Fibroblast of mammary gland (primary cell): ENCODE results near the gene PRSS33.

Source experiments
- DNase-seq: peaks from one replicate; pipeline ENCODE4 v3.0.0-alpha.2; 2010; ENCODE audit warnings: low read depth
- H3K4me3 ChIP-seq: 2 replicates; pipeline ENCODE4 v1.5.1; 2011; ENCODE audit warnings: low read depth, mild to moderate bottlenecking, low read length, moderate library complexity; ENCODE audit not compliant: control insufficient read depth
- TF ChIP-seq, protein P1 (sequence below): conservative IDR thresholded peaks from 2 replicates; pipeline ENCODE4 v1.5.1; 2011; ENCODE audit warnings: low read depth, low read length, inconsistent platforms; ENCODE audit not compliant: control insufficient read depth, insufficient read depth

PRSS33 gene

DNA sequence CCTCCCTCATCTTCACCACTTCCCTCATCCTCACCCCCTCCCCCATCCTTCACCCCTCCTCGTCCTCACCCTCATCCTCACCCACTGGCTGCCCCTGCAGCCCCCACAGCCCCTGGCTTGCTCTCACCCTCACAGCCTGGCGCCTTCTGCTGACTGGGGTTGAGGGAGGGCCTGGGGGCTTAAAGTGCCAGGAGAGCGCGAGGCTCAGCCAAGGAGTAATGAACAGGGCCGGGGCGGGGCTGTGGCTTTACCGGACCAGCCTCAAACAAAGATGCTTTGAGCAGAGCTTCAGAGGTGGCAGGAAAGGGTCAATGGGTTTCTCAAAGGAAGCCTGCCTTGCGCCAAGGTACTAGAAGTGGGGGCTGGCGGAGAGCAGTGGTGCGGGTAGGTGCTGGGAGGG lies at the start of gene PRSS33:
PRSS33 (minus strand) TSS at position 155 of the 400 bp plus-strand sequence. CDS start 1,013 bp downstream, outside the sequence.
- TF ChIP-seq, protein P1, sequence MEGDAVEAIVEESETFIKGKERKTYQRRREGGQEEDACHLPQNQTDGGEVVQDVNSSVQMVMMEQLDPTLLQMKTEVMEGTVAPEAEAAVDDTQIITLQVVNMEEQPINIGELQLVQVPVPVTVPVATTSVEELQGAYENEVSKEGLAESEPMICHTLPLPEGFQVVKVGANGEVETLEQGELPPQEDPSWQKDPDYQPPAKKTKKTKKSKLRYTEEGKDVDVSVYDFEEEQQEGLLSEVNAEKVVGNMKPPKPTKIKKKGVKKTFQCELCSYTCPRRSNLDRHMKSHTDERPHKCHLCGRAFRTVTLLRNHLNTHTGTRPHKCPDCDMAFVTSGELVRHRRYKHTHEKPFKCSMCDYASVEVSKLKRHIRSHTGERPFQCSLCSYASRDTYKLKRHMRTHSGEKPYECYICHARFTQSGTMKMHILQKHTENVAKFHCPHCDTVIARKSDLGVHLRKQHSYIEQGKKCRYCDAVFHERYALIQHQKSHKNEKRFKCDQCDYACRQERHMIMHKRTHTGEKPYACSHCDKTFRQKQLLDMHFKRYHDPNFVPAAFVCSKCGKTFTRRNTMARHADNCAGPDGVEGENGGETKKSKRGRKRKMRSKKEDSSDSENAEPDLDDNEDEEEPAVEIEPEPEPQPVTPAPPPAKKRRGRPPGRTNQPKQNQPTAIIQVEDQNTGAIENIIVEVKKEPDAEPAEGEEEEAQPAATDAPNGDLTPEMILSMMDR, result no peak
- DNase-seq, result no peak
- H3K4me3 ChIP-seq, result no peak within 1 kb of the TSS

- H3K4me3 ChIP-seq, result no peak overlapping the region
- TF ChIP-seq, protein P1, result no peak
- DNase-seq, result no peak
These were observed 49.5 kb upstream of the PRSS33 start for GRCh38 chr16:2836646-2837508.

DNA sequence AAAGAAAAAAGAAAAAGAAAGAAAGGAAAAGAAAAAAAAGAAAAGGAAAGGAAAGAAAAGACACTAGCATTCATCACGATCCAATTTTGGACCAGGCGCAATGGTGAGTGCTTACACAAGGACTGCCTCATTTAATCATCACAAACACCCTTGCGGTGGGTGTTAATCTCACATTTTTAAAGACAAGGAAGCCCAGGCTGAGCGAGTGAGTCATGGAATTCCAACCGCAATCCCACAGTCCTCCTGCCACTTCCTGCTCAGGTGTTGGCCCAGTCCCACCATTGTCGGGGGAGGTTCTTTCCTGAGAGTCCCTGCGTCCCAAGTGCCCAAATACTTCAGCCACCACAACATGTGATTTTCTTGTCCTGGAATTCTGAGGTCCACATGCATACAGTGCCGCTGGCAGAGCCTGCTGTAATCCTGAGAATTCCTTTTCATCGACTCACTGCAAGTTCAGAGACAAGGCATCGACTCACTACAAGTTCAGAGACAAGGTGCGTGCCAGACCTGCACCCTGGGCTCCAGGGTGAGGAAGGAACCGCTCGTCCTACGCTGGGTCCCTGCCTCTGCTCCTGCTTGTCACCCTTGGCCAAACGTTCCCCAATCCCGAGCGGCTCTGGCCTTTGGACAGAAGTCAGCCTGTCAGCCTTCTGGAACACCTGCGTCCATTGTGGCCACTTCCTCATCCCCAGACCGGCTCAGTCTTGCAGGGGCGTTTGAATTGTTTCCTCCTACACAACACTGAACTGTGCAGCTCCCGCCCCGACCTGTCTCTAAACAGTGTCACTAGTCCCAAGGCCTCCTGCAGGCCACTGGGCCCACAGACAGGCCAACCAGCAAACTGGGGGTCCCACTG lies 48.5 kb upstream of the PRSS33 start:
- H3K4me3 ChIP-seq, result no peak overlapping the region
- peak; percentile 87 for DNase-seq
- TF ChIP-seq, protein P1, result no peak

- DNase-seq, result no peak
- no peak overlapping the region for H3K4me3 ChIP-seq
- TF ChIP-seq, protein P1, result no peak
These were observed 47.6 kb upstream of the PRSS33 start for GRCh38 chr16:2834968-2835367.

DNA sequence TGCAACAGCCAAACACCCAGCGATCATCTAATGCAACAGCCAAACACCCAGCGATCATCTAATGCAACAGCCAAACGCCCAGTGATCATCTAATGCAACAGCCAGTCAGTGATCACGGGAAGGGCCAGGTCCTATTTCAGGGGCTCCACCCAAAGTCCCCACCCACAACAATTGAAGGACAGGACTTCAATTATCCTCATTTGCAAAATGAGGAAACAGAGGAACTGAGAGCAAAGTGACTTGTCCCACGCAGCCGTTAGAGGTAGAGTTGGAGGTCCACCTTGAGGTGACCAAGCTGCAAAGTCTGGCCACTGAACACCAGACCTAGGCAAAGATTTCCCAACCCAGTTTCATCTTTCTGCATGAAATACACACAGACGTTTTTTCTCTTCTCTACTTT lies 46.4 kb upstream of the PRSS33 start:
- DNase-seq, result no peak
- TF ChIP-seq, protein P1, result no peak
- H3K4me3 ChIP-seq, result no peak overlapping the region

- DNase-seq, result no peak
- no peak overlapping the region for H3K4me3 ChIP-seq
- TF ChIP-seq, protein P1, result no peak
These were observed 43.8 kb upstream of the PRSS33 start for GRCh38 chr16:2831203-2831602.
